Esophagus squamous epithelium (tissue), 5 donors: ENCODE data around the gene NOXA1. TPM values are rescaled to one million over a fixed set of nuclear protein-coding genes. Genes with fewer than 3 reads are reported as not detected.

ENCODE experiments used
- DNase-seq: peaks from one replicate; lab custom pipeline; 2025; lab: John Stamatoyannopoulos, UW
- H3K27ac ChIP-seq, 4 donors: fragments of 200-600 bp; sonication (generic); one replicate each; pipeline ENCODE4 v1.5.1; 2016 to 2019; ENCODE audit warnings: mild to moderate bottlenecking in 1 of 4
- H3K27me3 ChIP-seq, 4 donors: fragments of 200-600 bp; sonication (generic); 1 replicate in 3 of 4; 2 replicates in 1 of 4; pipeline versions ENCODE4 v1.5.1 to v1.6.0; 2017 to 2021; ENCODE audit warnings: antibody characterized with exemption in 1 of 4
- H3K36me3 ChIP-seq, 3 donors: fragments of 200-600 bp; sonication (generic); one replicate each; pipeline ENCODE4 v1.5.1; 2016 to 2019
- H3K4me1 ChIP-seq, 3 donors: fragments of 200-600 bp; sonication (generic); one replicate each; pipeline ENCODE4 v1.5.1; 2017 to 2019
- H3K4me3 ChIP-seq, 4 donors: fragments of 200-600 bp; sonication (generic); 1 replicate in 3 of 4; 2 replicates in 1 of 4; pipeline ENCODE4 v1.5.1; 2016 to 2019; ENCODE audit warnings: mild to moderate bottlenecking in 2 of 4, moderate library complexity in 1 of 4
- H3K9me3 ChIP-seq, 3 donors: fragments of 200-600 bp; sonication (generic); one replicate each; pipeline ENCODE4 v1.5.1; 2016 to 2019
- CTCF ChIP-seq, 6 experiments: fragments of 450-650 bp in 4 of 6; fragments of 200-600 bp in 2 of 6; sonication (generic) in 2 of 6; IDR thresholded peaks; one replicate each; pipeline ENCODE4 v1.5.1; 2016 to 2019; ENCODE audit warnings: antibody characterized with exemption in 6 of 6, mild to moderate bottlenecking in 4 of 6, moderate library complexity in 4 of 6
- POLR2A ChIP-seq, 4 donors: fragments of 450-650 bp; IDR thresholded peaks; one replicate each; pipeline ENCODE4 v1.6.1; 2017; ENCODE audit warnings: antibody characterized with exemption in 4 of 4, mild to moderate bottlenecking in 4 of 4, moderate library complexity in 3 of 4
- WGBS, 2 donors: methylation state at CpG; one replicate each; pipeline ENCODE4 v1.1.5; 2018; 5-methylcytosine and 5-hydroxymethylcytosine counted together
- intact Hi-C: fragments of 100-400 bp; cut with DNase I; formaldehyde crosslinking; loops from one replicate; pipeline ENCODE4 v1.15.0; 2022
- total RNA-seq, 4 donors: library from RNA; depleted of rRNA; stranded (reverse); fragments of >200 nt; gene quantifications; one replicate each; pipeline ENCODE4 v1.1.0, GENCODE V29; 2016
- donor health status: DM: yes; HTN: yes; CAD: no.

The NOXA1 gene
- total RNA-seq, 4 donors from 2014 or later, result 2.1 to 7.4 (median 4.8) TPM

- no peak overlapping the region for H3K27ac ChIP-seq
- no peak overlapping the region for H3K4me3 ChIP-seq
- H3K9me3 ChIP-seq, result no peaks in the 10 kb centered on the region
- intact Hi-C loops, result no loop called here
- H3K4me1 ChIP-seq, result peaks cover 0 to 5% (median 0%) of the 10 kb centered on the region in 3 donors
- TF ChIP-seq CTCF (IDR thresholded peaks at IDR 0.05) (no peak), POLR2A (IDR thresholded peaks at IDR 0.05) (no peak)
- H3K36me3 ChIP-seq, result peaks cover 0 to 51% (median 0%) of the 10 kb centered on the region in 3 donors
- DNase-seq, result no peak
- 91 to 95% methylated on average over 10 of the region's 28 CpGs for WGBS, 2 donors
- H3K27me3 ChIP-seq, result no peaks in the 10 kb centered on the region
These were observed 29.7 kb upstream of the NOXA1 start for GRCh38 chr9:137393176-137394150.

GRCh38 chr9:137394866-137395665 lies 28.1 kb upstream of the NOXA1 start:
- Histone ChIP-seq H3K9me3 (no peaks in the 10 kb centered on the region), H3K4me1 (peaks cover 0 to 11% (median 0%) of the 10 kb centered on the region in 3 donors), H3K4me3 (no peak overlapping the region), H3K27ac (no peak overlapping the region), H3K27me3 (no peaks in the 10 kb centered on the region), H3K36me3 (peaks cover 0 to 38% (median 0%) of the 10 kb centered on the region in 3 donors)
- intact Hi-C loops, result no loop called here
- WGBS, 2 donors, result 89% methylated on average over 8 of the region's 36 CpGs; no CpG with 5 or more reads in 1 of the 2 donors
- no peak for TF ChIP-seq CTCF (IDR thresholded peaks at IDR 0.05)
- TF ChIP-seq POLR2A (IDR thresholded peaks at IDR 0.05), result no peak
- no peak for DNase-seq

GRCh38 chr9:137395666-137396010 lies 27.6 kb upstream of the NOXA1 start:
- no peak for TF ChIP-seq POLR2A (IDR thresholded peaks at IDR 0.05)
- no peak for TF ChIP-seq CTCF (IDR thresholded peaks at IDR 0.05)
- no peak overlapping the region for H3K4me3 ChIP-seq
- no peak overlapping the region for H3K27ac ChIP-seq
- WGBS, 2 donors, result 83 to 92% methylated on average over 8 of the region's 11 CpGs
- peaks cover 0 to 38% (median 0%) of the 10 kb centered on the region in 3 donors for H3K36me3 ChIP-seq
- no peak for DNase-seq
- no peaks in the 10 kb centered on the region for H3K27me3 ChIP-seq
- intact Hi-C loops, result no loop called here
- H3K4me1 ChIP-seq, result peaks cover 0 to 9% (median 0%) of the 10 kb centered on the region in 3 donors
- no peaks in the 10 kb centered on the region for H3K9me3 ChIP-seq

- Histone ChIP-seq H3K27me3 (no peaks in the 10 kb centered on the region), H3K4me3 (no peak overlapping the region), H3K4me1 (peaks cover 0 to 5% (median 0%) of the 10 kb centered on the region in 3 donors), H3K27ac (no peak overlapping the region), H3K36me3 (peaks cover 0 to 38% (median 0%) of the 10 kb centered on the region in 3 donors), H3K9me3 (no peaks in the 10 kb centered on the region)
- DNase-seq, result no peak
- 54 to 87% methylated on average over 4 to 15 of the region's 15 CpGs for WGBS, 2 donors
- TF ChIP-seq POLR2A (IDR thresholded peaks at IDR 0.05) (no peak), CTCF (IDR thresholded peaks at IDR 0.05) (no peak)
- intact Hi-C loops, result no loop called here
These were observed 27.0 kb upstream of the NOXA1 start for GRCh38 chr9:137396227-137396626.
